NT2/D1 (cell line): ENCODE results near the gene SLC6A7.

Experiments used
- SUZ12 ChIP-seq: IDR thresholded peaks from 2 replicates; pipeline ENCODE4 v1.6.1; 2011; ENCODE audit not compliant: insufficient read length, insufficient read depth; ENCODE audit errors: extremely low read depth
- YY1 ChIP-seq: IDR thresholded peaks from 2 replicates; pipeline ENCODE4 v1.6.1; 2011; ENCODE audit not compliant: insufficient read length, insufficient read depth
- ZNF274 ChIP-seq: IDR thresholded peaks from 2 replicates; pipeline ENCODE4 v1.6.1; 2011; ENCODE audit warnings: mild to moderate bottlenecking, low read depth, low read length

DNA sequence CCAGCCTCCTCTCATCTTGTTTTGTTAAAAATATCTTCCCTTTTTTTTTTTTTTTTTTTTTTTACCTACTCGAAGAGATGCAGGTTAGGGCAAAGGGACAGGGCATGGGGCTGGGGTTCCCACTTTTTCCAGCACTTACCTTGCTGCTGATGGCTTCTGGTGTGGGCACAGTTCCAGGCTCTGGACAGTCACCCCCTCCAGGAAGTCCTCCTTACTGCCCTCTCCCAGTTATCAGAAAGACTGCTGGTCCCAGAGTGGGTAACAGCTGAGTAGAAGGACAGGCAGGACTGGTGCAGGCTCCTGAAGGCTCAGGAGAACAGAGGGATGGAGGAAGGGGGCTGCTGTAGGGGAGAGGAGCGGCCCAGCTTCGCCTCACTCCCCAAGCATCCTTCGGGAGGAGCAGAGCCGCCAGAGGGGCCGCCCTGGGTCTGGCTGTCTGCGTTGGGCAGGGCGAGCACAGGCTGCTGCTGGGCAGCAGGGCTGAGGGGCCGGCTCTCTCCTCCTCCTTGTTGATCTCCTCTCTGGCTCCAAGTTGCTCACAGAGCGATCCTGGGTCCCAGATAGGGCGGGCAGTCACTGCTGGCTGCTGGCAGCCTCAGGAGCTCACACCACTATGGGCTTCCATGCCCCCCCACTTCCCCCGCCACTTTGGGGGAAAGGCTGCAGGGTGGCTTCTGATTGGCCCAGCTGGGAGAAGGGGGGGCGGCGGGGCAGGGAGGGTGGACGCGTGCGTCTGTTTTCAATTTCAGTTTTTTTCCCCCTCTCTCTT is 34.4 kb upstream of the SLC6A7 start, which contains the start of gene PDGFRB:
- TF ChIP-seq ZNF274 (no peak), YY1 (no peak), SUZ12 (no peak)
